GM19035 (cell line): ENCODE measurements around the gene SYCP2L.
"Not testable (repeated sequence)": the region's sequence is repeated elsewhere in the genome, so short reads cannot be mapped to it uniquely, and the experiment has no call there.

Source experiments
- ATAC-seq: cut with Tn5 transposase; IDR thresholded peaks from one replicate; pipeline ENCODE4 v1.9.1; 2021; ENCODE audit not compliant: unreplicated experiment

SYCP2L gene

DNA sequence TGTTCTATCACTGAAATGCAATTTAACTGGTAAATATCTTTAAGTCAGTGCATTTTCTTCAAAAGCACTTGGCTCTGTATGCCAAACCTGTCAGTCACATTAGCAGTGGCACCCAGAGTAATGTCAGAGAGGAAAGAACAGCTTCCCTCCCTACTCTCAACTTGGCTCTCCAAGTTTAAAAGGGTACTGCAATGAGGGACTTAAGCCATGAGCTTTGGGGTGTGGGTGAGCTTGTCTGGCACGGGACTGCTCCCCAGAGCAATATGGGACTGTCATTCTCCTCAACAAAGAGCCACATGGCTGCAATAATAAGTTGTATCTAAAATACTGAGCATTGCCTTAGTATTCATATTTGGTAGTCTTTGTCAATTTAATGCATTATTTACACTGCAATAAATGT lies 9.0 kb upstream of the SYCP2L start:
- ATAC-seq = no peak

DNA sequence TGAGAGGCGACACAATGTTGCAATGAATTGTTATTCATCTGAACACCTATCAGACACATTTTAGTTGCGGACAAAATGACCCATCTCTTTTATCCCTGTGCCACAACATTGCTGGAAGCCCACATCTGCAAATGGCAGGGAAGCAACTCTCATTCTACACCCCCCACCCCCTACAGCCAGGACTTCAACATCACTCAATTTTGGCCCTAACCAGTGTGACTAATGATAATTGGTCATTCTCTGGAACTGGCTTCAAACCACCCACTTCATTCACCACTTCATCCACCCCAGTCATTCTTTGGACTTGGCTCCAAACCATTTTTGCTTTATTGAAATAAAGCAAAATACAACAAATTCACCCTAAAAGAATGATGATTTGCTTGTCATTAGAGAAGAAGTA lies 6.5 kb upstream of the SYCP2L start:
- ATAC-seq = no peak

DNA sequence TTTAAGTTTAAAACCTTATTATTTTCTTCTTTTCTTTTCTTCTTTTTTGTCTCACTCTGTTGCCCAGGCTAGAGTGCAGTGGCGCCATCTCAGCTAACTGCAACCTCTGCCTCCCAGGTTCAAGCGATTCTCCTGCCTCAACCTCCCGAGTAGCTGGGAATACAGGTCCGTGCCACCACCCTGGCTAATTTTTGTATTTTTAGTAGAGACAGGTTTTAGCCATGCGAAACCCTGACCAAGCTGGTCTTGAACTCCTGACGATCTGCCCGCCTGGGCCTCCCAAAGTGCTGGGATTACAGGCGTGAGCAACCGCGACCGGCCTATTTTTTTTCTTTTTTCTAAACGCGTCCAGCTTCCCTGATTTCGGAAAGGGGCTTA lies 4.6 kb upstream of the SYCP2L start:
- not testable (repeated sequence) for ATAC-seq

DNA sequence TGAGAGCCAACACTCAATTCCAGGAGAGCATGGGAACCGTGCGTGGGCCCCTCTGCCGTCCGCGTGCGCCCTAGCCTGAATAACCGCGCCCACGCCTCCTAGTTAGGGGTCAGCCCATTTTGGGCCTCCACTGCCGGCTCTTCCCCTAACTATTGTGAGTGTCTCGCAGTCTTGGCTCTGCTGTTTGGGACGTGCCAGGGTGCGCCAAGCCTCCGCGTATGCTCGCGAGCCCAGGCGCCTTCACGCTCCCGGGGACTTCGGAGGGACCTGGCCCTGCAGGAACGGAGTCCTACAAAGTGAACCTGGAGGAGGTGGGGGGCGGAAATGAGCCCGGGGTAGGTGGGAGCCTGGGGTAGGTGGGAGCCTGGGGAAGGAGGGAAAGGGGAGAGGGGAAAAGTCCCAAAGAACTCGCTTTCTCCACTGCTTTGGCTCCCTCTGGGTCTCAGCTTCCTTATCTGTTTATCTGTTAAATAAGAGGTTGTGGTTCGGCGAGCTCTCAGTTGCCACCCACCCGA lies 4.1 kb upstream of the SYCP2L start:
- ATAC-seq = no peak

DNA sequence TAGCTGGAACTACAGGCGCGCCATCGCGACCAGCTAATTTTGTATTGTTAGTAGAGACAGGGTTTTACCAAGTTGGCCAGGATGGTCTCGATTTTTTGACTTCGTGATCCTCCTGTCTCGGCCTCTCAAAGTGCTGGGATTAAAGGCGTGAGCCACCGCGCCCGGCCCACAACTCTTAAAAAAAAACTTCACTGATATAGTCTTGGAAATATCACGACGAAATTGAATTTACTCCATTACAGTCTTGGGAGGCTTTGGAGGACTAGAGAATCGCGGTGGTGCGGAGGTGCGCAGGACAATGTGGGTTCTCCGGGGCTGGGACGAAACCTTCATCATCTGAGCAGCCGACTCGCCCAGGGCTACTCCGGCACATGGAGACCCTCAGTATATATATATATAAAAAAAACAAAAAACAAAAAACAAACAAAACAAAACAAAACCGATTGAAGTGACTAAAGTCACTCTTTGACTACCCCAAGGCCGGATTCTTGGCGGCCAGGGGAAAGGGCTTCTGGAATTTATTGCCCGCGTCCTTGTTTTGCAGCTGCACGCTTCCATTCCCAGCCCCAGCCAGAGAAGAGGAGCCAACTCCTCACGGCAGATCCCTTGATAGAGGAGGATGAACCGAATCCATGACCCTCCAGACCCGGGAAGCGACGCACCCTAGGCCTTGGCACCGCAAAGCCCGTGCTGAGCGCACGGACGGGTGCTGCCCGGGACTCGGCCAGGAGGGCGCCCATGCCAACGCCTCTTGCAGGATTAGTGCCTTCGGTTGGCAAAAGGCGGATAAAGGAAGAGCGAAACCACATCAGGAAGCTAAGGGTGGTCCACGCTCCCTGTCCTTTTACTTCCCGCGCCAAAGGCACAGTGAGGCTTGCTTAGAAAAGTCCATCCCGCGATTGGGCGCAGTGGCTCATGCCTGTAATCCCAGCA lies 3.3 kb upstream of the SYCP2L start:
- no peak for ATAC-seq

DNA sequence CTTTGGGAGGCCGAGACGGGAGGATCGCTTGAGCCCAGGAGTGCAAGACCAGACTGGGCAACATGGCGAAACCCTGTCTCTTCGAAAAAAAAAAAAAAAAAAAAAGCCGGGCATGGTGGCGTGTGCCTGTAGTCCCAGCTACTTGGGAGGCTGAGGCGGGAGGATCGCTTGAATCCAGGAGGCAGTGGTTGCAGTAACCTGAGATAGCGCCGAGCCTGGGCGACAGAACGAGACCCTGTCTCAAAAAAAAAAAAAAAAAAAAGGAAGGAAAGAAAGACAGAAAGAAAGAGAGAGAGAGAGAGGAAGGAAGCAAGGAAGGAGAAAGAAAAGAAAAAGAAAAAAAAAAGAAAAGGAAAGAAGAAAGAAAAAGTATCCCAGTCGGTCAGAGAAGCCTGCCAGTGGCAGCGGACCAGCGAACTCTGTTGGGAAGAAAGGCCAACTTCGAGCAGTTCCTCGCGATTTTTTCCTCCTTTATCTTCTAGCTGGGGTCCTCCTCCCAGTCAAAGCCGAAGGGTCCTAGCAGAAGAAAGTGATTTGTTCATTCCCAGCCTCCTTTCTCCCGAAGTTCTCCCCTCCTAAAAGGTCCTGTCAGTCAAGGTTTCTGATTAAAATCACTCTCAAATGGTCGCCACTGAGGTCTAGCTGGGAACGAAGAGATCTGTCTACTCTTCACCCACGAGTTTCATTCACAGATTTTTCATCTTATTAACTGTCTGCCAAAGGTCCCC lies 2.4 kb upstream of the SYCP2L start:
- no peak for ATAC-seq

DNA sequence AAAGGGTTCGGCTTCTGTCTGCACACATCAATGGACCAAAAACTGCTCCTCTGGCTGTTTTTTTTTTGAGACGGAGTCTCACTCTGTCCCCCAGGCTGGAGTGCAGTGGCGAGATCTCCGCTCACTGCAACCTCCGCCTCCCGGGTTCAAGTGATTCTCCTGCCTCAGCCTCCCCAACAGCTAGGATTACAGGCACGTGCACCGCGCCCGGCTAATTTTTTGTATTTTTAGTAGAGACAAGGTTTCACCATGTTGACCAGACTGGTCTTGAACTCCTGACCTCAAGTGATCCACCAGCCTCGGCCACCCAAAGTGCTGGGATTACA lies 524 bp upstream of the SYCP2L start:
- not testable (repeated sequence) for ATAC-seq

DNA sequence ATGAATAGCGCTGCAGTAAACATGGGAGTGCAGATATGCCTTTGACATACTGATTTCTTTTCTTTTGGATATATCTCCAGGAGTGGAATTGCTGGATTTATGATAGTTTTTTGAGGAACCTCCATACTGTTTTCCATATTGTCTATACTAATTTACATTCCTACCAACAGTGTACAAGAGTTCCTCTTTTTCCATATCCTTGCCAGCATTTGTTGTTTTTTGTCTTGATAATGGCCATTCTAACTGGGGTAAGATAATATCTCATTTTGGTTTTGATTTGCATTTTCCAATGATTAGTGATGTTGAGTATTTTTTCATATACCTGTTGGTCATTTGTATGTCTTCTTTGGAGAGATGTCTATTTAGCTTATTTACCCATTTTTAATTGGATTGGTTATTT lies 3.3 kb downstream of the SYCP2L start:
- ATAC-seq = no peak

DNA sequence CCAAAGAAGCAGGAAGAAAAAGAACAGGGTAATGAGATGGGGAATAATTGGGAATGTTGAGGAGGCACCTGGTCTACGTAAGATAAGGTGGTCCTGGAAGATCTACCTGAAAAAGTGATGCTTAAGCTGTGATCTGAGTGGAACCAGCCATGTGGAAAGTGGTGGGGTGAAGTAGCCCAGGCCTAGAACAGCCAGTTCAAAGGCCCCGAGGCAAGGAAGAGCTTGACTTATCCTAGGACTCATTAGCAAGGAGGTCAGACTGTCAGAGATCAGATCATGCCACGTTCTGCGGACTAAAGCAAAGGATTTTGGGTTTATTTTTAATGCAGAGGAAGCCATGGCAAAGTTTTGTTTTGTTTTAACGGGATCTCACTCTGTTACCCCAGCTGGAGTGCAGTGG lies 5.1 kb downstream of the SYCP2L start:
- no peak for ATAC-seq

DNA sequence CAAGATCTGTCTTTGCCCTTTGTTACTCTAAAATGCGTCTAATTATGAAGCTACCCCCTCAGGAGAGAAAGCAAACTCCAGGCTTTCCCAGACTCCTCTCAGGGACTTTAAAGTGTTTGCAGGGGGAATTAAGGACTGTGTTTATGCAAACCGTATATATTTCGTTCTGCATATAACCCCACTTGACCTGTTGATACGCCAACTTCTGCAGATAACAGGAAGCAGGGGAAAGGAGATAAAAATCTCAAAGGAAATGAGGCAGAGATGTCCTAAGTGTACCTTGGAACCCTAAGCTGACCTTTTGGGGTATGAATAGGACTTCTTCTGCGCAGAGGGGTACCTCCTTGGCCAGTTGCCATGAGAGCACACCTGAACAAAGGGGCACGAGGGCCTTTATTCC lies 8.1 kb downstream of the SYCP2L start:
- no peak for ATAC-seq

DNA sequence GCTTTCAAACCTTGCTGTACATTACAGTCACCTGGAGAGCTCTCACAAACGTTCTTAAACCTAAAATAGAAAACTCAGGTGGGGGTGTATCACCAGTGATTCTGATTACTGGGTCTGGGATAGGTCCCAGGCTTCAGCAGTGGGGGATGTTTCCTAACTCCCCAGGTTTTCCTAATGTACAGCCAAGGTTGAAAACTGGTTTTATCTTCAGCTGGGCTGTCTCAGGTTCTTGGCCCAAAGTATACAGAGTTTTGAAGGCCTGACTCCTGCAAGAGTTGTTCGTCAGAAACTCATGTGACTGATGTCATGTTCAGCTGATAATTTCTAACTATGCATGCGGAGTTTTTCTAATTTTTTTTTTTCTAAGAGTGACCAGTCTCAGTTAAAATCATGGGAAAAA lies 9.8 kb downstream of the SYCP2L start:
- ATAC-seq = no peak

DNA sequence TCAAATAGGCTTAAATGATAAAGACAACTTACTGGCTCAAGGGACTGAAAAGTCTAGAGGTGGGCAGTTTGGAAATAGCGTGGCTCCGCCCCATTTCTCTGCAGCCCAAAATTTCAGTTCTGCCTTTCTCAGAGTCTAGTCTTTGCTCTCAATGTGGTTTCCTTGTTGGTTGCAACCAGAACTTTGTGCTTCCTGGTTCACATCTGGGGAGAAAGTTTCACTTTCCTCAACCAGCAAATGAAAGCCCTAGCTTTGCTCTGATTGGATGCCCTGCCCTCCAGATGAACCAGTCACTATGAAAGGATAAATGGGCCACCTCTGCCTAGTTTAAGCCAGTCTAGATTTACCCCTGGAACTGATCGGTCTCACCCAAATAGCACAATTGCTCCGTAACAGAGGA lies 14.9 kb downstream of the SYCP2L start:
- peak; percentile 92 for ATAC-seq

DNA sequence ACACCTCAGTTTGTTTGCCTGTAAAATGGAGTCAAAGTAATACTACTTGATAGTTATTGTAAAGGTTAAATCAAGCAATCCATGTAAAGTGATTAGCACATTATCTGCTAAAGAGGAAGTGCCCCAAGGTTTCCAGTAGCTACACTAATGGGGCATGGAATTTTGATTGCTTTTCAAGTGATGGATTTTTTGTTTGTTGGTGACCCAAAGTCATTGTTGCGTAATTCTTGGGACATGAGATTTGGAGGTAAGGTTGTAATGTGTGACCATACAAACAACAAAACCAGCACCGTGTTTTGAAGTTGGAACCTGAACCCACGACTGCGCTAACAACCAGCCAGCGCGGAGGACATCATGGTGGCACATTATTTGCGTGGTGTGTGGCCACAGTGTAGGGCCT lies 17.2 kb downstream of the SYCP2L start:
- ATAC-seq = no peak

DNA sequence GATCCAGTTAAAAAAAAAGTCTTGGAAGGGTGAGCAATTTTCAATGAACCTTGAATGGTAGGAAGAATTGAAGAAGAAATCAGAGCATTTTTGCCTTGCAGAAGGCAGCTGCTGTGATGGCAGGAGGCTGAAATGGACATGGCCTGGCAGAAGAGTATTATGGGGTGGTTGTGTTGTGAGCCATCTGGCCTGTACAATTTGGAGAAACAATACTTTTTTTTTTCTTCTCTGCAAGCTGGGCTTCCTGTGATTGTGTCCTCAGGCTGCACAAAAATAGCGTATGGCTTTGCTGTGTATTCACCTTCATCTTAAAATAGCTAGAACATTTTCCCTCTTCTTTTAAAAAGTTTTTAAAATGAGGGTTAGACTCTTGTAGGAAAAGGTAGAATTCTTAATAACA lies 21.4 kb downstream of the SYCP2L start:
- ATAC-seq = no peak

DNA sequence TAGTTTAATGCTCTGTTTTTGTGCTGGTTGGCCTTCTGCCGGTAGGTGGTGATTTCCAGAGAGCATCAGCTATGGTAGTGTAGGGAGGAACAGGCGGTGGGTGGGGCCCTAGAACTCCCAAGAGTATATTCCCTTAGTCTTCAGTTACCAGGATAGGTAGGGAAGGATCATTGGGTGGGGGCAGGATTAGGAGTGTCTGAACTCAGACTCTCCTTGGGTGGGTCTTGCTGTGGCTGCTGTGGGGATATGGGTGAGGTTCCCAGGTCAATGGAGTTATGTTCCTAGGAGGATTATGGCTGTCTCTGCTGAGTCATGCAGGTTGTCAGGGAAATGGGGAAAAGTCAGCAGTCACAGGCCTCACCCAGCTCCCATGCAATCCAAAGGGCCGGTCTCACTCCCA lies 32.7 kb downstream of the SYCP2L start:
- not testable (repeated sequence) for ATAC-seq

DNA sequence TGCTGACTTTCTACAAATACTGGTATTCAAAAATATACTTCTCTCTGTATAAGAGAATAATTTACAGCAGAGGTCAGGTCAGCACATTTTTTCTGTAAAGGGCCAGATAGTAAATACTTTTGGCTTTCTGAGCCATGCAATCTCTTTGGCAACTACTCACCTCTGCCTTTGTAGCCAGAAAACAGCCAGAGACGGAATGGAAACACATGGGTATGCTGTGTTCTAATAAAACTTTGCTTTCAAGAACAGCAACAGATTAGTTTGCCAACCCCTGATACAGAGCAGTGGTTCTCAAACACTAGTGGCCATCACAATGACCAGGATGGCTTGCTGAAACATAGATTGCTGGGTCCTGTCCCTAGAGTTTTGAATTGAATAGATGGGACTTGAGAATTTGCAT lies 46.3 kb downstream of the SYCP2L start:
- ATAC-seq = no peak

DNA sequence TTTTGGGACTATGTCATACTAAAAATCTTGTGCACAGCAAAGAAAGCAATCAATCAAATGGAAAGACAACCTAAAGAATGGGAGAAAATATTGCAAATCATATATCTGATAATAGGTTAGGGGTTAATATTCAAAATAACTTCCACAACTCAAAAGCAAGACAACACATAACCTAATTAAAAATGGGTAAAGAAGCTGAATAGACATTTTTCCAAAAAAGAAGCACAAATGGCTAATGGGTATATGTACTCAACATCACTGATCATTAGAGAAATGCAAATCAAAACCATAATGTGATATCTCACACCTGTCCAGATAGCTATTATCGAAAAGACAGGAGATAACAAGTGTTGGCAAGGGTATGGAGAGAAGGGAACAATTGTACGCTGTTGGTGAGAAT lies 53.0 kb downstream of the SYCP2L start:
- ATAC-seq = no peak

DNA sequence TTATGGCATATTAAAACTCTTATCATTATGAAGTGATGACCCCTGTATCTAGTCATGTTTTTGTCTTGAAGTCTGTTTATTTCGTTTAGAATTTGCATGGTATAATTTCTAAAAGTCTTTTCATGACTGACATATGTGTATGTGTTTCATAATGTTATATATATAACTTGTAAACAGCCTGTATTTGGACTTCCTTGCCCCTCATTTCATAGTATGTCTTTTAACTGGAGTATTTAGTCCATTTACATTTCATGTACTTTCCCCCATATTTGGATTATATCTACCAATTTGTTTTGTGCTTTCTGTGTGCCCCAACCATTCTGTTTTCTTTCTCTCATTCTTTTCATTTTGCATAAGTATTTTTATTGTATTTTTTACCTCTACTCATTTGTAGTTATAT lies 59.0 kb downstream of the SYCP2L start:
- ATAC-seq = no peak

DNA sequence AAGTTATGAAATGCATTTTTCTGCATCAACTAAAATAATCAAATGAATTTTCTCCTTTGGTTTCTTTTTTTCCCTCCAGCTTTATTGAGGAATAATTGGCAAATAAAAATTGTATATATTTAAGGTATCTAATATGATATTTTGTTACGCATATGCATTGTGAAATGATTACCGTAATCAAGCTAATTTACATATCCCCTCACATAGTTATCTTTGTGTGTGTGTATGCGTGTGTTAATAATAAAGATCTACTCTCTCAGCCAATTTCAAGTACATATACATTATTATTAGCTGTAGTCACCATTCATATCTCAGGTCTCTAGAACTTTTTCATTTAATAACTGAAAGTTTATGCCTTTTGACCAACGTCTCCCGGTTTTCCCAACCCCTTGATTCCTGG lies 61.1 kb downstream of the SYCP2L start:
- no peak for ATAC-seq

DNA sequence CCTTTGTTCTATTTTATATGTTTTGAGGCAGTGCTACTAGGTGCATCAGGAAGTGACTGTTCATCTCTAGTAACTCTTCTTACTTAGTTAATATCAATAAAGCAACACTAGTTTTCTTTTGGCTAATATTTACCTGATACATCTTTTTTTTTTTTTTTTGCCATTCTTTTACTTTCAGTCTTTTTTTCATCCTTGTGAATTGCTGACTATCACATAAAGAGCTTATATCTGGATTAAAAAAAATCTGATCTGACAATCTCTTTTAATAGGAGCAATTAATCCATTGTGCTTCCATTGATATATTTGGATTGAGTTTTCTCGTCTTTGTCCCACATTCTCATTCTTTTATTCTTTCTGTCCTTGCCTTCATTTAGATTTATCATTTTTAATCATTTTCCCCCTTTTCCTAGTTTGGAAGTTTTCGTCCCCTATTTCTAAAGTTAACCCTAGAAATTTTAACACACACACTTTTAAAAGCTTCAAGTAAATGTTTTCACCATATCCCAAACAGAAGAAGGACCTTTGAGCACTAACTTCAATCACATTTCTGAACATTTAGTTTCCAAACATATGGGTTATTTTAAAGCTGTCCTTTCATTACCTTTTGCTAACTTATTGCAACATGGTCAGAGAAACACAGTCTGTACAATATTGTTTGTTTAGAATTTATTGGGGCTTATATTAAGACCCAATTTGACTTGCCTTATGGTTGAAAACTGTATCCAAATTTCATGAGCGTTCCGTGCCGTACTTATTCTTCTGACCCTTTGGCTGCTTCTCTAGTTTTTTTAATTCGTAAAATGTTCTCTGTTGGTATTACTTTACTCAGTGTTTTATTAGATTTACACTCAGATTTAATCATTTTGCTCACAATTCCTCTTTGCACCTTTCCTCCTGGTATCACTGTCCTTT lies 63.0 kb downstream of the SYCP2L start:
- ATAC-seq = no peak

DNA sequence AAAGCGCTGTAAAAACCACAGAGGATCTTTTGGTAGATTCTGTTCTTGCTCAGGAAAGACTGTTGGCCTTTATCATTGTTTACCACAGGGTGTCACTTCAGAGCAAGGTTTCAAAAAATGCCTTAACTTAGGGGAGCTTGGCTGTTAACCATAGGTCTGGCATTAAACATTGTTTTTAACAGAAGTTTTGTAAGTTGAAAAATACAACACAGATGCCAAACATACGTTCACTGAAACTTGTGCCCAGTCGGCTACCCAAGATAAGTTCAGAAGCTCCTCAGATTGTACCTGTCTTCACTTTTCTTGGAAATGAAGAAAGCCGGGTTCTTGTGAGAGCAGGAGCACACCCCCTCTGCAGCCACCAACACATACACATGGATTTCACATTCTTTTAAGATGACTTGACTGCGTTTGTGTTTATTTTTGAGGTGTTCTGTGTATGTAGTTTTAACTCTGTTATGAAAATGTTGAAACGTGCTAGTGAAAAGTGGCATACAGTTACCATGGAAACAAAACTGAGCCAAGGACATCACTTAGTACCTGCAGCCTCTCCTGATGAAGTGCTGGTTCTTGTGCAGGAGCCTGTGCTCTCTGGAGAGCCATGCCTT lies 64.9 kb downstream of the SYCP2L start:
- ATAC-seq = no peak
